Fibroblast of villous mesenchyme (primary cell): ENCODE data around the gene NOVA2. TPM values are rescaled to one million over a fixed set of nuclear protein-coding genes. Genes with fewer than 3 reads are reported as not detected.
A peak's percentile ranks its signal among the peaks of the same experiment; 100 is the strongest.

ENCODE experiments used
- DNase-seq: peaks from one replicate; pipeline ENCODE4 v3.0.0-alpha.2; 2010; ENCODE audit warnings: low read depth
- H3K4me3 ChIP-seq: 2 replicates; pipeline ENCODE4 v1.5.1; 2011; ENCODE audit warnings: low read depth, mild to moderate bottlenecking, low read length
- CTCF ChIP-seq: IDR thresholded peaks from 2 replicates; pipeline ENCODE4 v1.5.1; 2012; ENCODE audit warnings: low read depth, mild to moderate bottlenecking, low read length; ENCODE audit not compliant: insufficient read depth
- total RNA-seq: library from RNA; depleted of rRNA; stranded (reverse); fragments of >200 nt; gene quantifications from 2 replicates; pipeline ENCODE4 v1.2.3, GENCODE V29; 2012

Gene NOVA2
- total RNA-seq: not detected in 2 replicates

GRCh38 chr19:45973553-45974338, at the start of gene NOVA2:
Gene NOVA2, minus strand, starts transcription at chr19:45973865. Its CDS starts 514 bp downstream, at chr19:45973351.
- no peak for TF ChIP-seq CTCF
- H3K4me3 ChIP-seq: peak within 1 kb of the TSS; percentile 23
- DNase-seq: peak; percentile 26

- H3K4me3 ChIP-seq: no peak overlapping the region
- no peak for DNase-seq
- no peak for TF ChIP-seq CTCF
These were observed 49.7 kb upstream of the NOVA2 start for GRCh38 chr19:46023311-46023779.

GRCh38 chr19:46022431-46023310, 49.0 kb upstream of the NOVA2 start, which contains the start of gene PGLYRP1:
Gene PGLYRP1, minus strand, starts transcription at chr19:46023053. Its CDS starts 32 bp downstream, at chr19:46023021.
- DNase-seq: no peak
- H3K4me3 ChIP-seq: no peak within 1 kb of the TSS
- no peak for TF ChIP-seq CTCF

- no peak for TF ChIP-seq CTCF
- no peak overlapping the region for H3K4me3 ChIP-seq
- no peak for DNase-seq
These were observed 48.4 kb upstream of the NOVA2 start for GRCh38 chr19:46022061-46022430.

GRCh38 chr19:46021531-46022041, 47.9 kb upstream of the NOVA2 start:
- TF ChIP-seq CTCF: no peak
- no peak overlapping the region for H3K4me3 ChIP-seq
- DNase-seq: no peak

- TF ChIP-seq CTCF: no peak
- no peak for DNase-seq
- no peak overlapping the region for H3K4me3 ChIP-seq
These were observed 47.1 kb upstream of the NOVA2 start for GRCh38 chr19:46020819-46021125.
